Vagina (tissue), 2 donors: ENCODE data around the gene APOBEC3B.

Experiments
- POLR2A ChIP-seq, 2 donors: fragments of 450-650 bp; IDR thresholded peaks; one replicate each; pipeline ENCODE4 v1.6.1; 2017; ENCODE audit warnings: antibody characterized with exemption in 2 of 2, mild to moderate bottlenecking in 2 of 2, moderate library complexity in 2 of 2
- POLR2AphosphoS5 ChIP-seq, 2 donors: sonication (generic); formaldehyde crosslinking; IDR thresholded peaks; one replicate each; pipeline ENCODE4 v1.9.0; 2017; ENCODE audit warnings: antibody characterized with exemption in 2 of 2, mild to moderate bottlenecking in 2 of 2, low read depth in 1 of 2; ENCODE audit not compliant: insufficient read depth in 1 of 2
- TF ChIP-seq, protein P1 (sequence below), 3 experiments: fragments of 450-650 bp in 2 of 3; fragments of 200-600 bp in 1 of 3; sonication (generic) in 1 of 3; IDR thresholded peaks; one replicate each; pipeline ENCODE4 v1.5.1; 2017 to 2019; ENCODE audit warnings: antibody characterized with exemption in 3 of 3, mild to moderate bottlenecking in 2 of 3, moderate library complexity in 2 of 3

DNA sequence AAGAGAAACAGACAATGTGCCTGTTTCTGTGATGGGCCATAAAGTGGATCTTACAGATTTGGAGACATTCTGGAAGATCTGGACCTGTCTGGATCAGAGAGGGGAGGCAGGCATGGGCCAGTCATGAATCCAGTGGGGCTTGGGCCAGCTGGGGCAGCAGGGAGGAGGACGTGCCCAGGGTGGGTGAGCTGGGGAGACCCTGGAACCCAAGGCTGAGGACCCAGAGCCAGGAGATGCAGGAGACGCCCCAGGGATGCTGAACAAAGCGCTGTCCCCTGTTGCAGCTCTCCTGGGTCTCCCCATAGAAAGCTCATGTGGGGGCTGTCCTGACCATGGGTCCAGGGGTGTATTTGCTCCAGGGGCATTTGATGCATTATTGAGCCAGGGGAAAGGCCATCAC is 26.2 kb upstream of the APOBEC3B start:
- TF ChIP-seq, protein P1, sequence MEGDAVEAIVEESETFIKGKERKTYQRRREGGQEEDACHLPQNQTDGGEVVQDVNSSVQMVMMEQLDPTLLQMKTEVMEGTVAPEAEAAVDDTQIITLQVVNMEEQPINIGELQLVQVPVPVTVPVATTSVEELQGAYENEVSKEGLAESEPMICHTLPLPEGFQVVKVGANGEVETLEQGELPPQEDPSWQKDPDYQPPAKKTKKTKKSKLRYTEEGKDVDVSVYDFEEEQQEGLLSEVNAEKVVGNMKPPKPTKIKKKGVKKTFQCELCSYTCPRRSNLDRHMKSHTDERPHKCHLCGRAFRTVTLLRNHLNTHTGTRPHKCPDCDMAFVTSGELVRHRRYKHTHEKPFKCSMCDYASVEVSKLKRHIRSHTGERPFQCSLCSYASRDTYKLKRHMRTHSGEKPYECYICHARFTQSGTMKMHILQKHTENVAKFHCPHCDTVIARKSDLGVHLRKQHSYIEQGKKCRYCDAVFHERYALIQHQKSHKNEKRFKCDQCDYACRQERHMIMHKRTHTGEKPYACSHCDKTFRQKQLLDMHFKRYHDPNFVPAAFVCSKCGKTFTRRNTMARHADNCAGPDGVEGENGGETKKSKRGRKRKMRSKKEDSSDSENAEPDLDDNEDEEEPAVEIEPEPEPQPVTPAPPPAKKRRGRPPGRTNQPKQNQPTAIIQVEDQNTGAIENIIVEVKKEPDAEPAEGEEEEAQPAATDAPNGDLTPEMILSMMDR (IDR thresholded peaks at IDR 0.05), result no peak
- TF ChIP-seq POLR2AphosphoS5 (IDR thresholded peaks at IDR 0.05; ENCODE audit: insufficient read depth in 1 of 2, low read depth in 1 of 2) (no peak), POLR2A (IDR thresholded peaks at IDR 0.05) (no peak)
